A673 (cell line): ENCODE data around the gene LRRC27.

Source experiments
- EZH2 ChIP-seq: fragments of 200-600 bp; sonication (generic); IDR thresholded peaks from 2 replicates; pipeline ENCODE4 v1.6.1; 2017; ENCODE audit warnings: borderline replicate concordance, low read depth, mild to moderate bottlenecking, mixed read lengths, antibody characterized with exemption, low read length; ENCODE audit not compliant: poor library complexity, severe bottlenecking
- TF ChIP-seq, protein P1 (sequence below): fragments of 300-800, 200-600 bp; sonication (generic); conservative IDR thresholded peaks from 2 replicates; pipeline ENCODE4 v1.5.1; 2017; ENCODE audit warnings: low read depth, mild to moderate bottlenecking, antibody characterized with exemption, low read length, moderate library complexity, mixed read lengths

DNA sequence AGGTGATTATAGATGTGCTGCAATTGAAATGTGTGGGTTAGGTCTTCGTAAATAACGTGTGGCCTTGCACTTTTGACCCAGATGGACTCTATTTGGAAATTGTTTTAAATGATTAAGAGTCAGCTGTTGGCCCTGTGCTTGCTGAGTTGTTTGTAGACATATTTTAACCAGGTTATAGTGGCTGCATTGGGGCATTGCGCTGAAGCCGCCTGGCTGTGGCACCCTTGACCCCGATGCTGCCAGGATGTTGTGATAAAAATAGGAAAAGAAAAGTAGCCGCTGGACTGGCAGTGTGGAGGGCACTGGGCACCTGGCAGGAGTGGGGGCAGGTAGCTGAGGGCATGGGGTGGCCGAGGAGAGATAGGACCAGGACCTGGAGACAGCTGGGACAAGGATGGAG lies 13.4 kb downstream of the LRRC27 start:
- TF ChIP-seq, protein P1, sequence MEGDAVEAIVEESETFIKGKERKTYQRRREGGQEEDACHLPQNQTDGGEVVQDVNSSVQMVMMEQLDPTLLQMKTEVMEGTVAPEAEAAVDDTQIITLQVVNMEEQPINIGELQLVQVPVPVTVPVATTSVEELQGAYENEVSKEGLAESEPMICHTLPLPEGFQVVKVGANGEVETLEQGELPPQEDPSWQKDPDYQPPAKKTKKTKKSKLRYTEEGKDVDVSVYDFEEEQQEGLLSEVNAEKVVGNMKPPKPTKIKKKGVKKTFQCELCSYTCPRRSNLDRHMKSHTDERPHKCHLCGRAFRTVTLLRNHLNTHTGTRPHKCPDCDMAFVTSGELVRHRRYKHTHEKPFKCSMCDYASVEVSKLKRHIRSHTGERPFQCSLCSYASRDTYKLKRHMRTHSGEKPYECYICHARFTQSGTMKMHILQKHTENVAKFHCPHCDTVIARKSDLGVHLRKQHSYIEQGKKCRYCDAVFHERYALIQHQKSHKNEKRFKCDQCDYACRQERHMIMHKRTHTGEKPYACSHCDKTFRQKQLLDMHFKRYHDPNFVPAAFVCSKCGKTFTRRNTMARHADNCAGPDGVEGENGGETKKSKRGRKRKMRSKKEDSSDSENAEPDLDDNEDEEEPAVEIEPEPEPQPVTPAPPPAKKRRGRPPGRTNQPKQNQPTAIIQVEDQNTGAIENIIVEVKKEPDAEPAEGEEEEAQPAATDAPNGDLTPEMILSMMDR = no peak
- TF ChIP-seq EZH2 = no peak
